MCF 10A (cell line): ENCODE results near the gene PPP1R12B. TPM values are rescaled to one million over a fixed set of nuclear protein-coding genes. Genes with fewer than 3 reads are reported as not detected.

Experiments
- BruUV-seq: library from RNA; stranded (reverse); fragments of 400-500 nt; replicated peaks from 2 replicates; lab custom pipeline; 2021; lab: Mats Ljungman, UMichigan
- CTCF ChIA-PET: fragments of 300-600 bp; sonication (Branson Sonifier 250); formaldehyde crosslinking; extraction: SDS; loops from one replicate; lab custom pipeline; 2021; ENCODE audit warnings: antibody characterized with exemption, inconsistent platforms; lab: Yijun Ruan, JAX
- POLR2A ChIA-PET: fragments of 300-600, 350-650 bp; sonication (Branson Sonifier 250); formaldehyde crosslinking; extraction: SDS; loops from one replicate; lab custom pipeline; 2020; ENCODE audit warnings: antibody characterized with exemption, inconsistent platforms; lab: Yijun Ruan, JAX
- DNase-seq: peaks from one replicate; pipeline ENCODE4 v3.0.0-alpha.2; 2018; ENCODE audit not compliant: unreplicated experiment
- H3K27ac Mint-ChIP-seq: one replicate; pipeline ENCODE4 v1.8.0; 2022; ENCODE audit warnings: mild to moderate bottlenecking, low read depth, mixed read lengths; ENCODE audit not compliant: unreplicated experiment
- H3K27me3 Mint-ChIP-seq: one replicate; pipeline ENCODE4 v1.8.0; 2022; ENCODE audit warnings: mixed read lengths; ENCODE audit not compliant: insufficient read depth, unreplicated experiment
- H3K36me3 Mint-ChIP-seq: one replicate; pipeline ENCODE4 v1.8.0; 2022; ENCODE audit warnings: mild to moderate bottlenecking, moderate library complexity, mixed read lengths; ENCODE audit not compliant: insufficient read depth, unreplicated experiment
- H3K4me1 Mint-ChIP-seq: one replicate; pipeline ENCODE4 v1.8.0; 2022; ENCODE audit warnings: mixed read lengths; ENCODE audit not compliant: insufficient read depth, unreplicated experiment
- H3K4me3 Mint-ChIP-seq: one replicate; pipeline ENCODE4 v1.8.0; 2022; ENCODE audit warnings: mild to moderate bottlenecking, moderate library complexity, mixed read lengths; ENCODE audit not compliant: unreplicated experiment
- H3K9me3 Mint-ChIP-seq: one replicate; pipeline ENCODE4 v1.8.0; 2022; ENCODE audit warnings: mixed read lengths; ENCODE audit not compliant: unreplicated experiment
- intact Hi-C: fragments of 100-400 bp; cut with micrococcal nuclease; formaldehyde crosslinking; loops from 2 replicates; pipeline ENCODE4 v1.14.1; 2022
- total RNA-seq: library from RNA; stranded (reverse); gene quantifications from 2 replicates; pipeline ENCODE4 v1.2.3, GENCODE V29; 2022
- TF ChIP-seq, protein P1 (sequence below): fragments of 200-600 bp; IDR thresholded peaks from one replicate; pipeline ENCODE4 v1.8.0; 2022; ENCODE audit warnings: antibody characterized with exemption, mild to moderate bottlenecking; ENCODE audit not compliant: unreplicated experiment

PPP1R12B gene
- total RNA-seq, 1 experiment from 2014 or later, result 33.8 TPM

DNA sequence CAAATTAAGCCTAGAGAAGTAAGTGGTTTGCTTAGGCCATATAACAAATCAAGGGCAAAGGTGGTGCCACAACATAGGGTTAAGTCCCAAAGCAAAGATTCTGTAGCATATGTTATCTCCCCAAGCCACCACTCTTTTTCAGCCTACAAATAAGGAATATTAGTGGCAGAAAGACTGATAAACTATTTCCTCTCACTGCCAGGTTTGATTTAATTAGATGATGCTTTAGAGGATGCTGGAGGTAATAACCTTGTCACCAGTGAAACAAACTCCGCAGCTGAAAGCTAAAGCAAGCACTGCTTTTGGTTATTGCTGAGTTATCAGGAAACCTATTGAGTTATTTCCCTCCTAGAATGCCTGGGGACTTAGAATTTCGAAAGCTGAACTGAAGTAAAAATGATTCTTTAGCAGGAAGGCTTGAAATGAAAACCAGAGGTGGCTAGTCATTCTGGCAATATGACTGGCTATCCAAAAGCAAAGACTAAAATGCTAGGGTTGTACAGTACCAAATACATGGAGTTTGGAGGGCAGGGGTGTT is 216.5 kb downstream of the PPP1R12B start:
- no TSS peak for BruUV-seq
- peaks cover 6% of the 10 kb centered on the region for H3K4me1 Mint-ChIP-seq
- no peaks in the 10 kb centered on the region for H3K9me3 Mint-ChIP-seq

DNA sequence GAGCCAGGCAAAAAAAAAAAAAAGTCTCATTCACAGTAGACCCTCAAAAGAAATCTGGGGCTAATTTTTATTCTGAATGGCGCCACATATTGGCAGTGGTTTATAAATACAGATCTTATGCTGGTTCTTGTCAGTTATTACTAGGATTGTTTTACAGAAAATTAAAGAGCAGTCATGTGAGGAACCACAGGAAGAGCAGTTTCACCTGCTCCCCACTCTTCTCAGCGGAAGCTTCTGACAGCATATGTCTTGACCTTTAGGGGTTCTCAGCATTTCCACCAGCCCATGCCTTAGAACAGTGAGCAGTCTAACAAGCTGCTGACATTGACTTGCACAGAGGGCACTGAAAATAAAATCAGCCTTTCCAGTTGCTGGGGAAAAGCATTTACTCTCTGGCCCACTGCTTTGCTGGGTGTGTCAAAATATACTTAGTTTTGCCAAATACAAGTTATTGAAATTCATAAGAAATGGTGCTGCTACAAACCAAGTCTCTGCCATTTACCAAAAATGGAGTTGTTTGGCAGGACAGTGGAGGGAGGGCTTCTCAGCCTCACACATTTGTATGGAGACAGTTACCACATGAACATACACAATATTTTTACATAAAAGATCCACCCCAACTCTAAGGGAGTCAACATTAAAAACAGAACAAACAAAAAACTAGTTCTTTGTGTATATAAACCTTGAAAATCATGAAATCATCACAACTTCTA is 217.5 kb downstream of the PPP1R12B start:
- TF ChIP-seq, protein P1, sequence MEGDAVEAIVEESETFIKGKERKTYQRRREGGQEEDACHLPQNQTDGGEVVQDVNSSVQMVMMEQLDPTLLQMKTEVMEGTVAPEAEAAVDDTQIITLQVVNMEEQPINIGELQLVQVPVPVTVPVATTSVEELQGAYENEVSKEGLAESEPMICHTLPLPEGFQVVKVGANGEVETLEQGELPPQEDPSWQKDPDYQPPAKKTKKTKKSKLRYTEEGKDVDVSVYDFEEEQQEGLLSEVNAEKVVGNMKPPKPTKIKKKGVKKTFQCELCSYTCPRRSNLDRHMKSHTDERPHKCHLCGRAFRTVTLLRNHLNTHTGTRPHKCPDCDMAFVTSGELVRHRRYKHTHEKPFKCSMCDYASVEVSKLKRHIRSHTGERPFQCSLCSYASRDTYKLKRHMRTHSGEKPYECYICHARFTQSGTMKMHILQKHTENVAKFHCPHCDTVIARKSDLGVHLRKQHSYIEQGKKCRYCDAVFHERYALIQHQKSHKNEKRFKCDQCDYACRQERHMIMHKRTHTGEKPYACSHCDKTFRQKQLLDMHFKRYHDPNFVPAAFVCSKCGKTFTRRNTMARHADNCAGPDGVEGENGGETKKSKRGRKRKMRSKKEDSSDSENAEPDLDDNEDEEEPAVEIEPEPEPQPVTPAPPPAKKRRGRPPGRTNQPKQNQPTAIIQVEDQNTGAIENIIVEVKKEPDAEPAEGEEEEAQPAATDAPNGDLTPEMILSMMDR, result no peak
- Mint-ChIP-seq H3K4me1 (peaks cover 6% of the 10 kb centered on the region), H3K27ac (no peak overlapping the region), H3K4me3 (no peak overlapping the region), H3K9me3 (no peaks in the 10 kb centered on the region), H3K36me3 (peaks cover 27% of the 10 kb centered on the region), H3K27me3 (no peaks in the 10 kb centered on the region)
- no TSS peak for BruUV-seq
- intact Hi-C loops, result no loop called here
- CTCF ChIA-PET, result interaction anchor here (1.0 to 1.4 kb wide), 3 partner anchors 34 to 154 kb away, joined by 3 to 4 read pairs (median 4); no protein-coding TSS in a partner anchor
- no peak for DNase-seq
- POLR2A ChIA-PET, result interaction anchor here (1.1 kb wide), 1 partner anchor 93 kb away, joined by 3 read pairs; no protein-coding TSS in a partner anchor

More for the DNA sequence above, 216.5 kb downstream of the PPP1R12B start:
- DNase-seq, result no peak
- ChIA-PET CTCF (interaction anchor here (0.6 to 4.0 kb wide), 6 partner anchors 9 to 221 kb away, joined by 3 to 11 read pairs (median 3); no protein-coding TSS in a partner anchor), POLR2A (interaction anchor here (1.3 kb wide), 1 partner anchor 11 kb away, joined by 3 read pairs; no protein-coding TSS in a partner anchor)
- Mint-ChIP-seq H3K27me3 (no peaks in the 10 kb centered on the region), H3K4me3 (no peak overlapping the region), H3K36me3 (peaks cover 27% of the 10 kb centered on the region), H3K27ac (no peak overlapping the region)
- intact Hi-C loops, result no loop called here
- TF ChIP-seq, protein P1, result no peak

DNA sequence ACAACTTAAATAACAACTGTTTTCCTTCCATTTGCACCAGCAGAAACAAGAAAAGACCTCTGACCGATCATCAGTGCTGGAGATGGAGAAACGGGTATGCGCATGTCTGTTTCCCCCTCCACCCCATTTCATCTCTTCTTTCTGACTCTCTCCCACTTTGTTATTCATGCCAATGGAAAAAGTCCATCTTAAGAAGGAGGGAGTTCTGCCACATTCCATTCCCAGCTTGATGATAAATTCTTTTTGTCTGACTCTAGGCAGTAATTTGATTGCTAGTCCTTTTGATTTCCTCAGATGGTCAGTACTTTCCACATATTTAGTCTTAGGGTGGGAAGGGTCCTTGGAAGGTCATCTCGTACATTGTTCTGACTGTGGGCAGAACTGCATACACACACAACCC is 219.2 kb downstream of the PPP1R12B start:
- TF ChIP-seq, protein P1, result no peak
- no peaks in the 10 kb centered on the region for H3K9me3 Mint-ChIP-seq
- H3K36me3 Mint-ChIP-seq, result peaks cover 27% of the 10 kb centered on the region
- intact Hi-C loops, result no loop called here
- no TSS peak for BruUV-seq
- ChIA-PET POLR2A (interaction anchor here (0.7 to 1.5 kb wide), 4 partner anchors 10 to 219 kb away, joined by 3 to 5 read pairs (median 4); partner anchors contain the start of gene PPP1R12B), CTCF (interaction anchor here (0.6 to 3.0 kb wide), 3 partner anchors 31 to 151 kb away, joined by 3 to 18 read pairs (median 3); no protein-coding TSS in a partner anchor)
- no peaks in the 10 kb centered on the region for H3K27me3 Mint-ChIP-seq
- no peak overlapping the region for H3K27ac Mint-ChIP-seq
- no peak for DNase-seq
- peaks cover 6% of the 10 kb centered on the region for H3K4me1 Mint-ChIP-seq
- H3K4me3 Mint-ChIP-seq, result no peak overlapping the region

DNA sequence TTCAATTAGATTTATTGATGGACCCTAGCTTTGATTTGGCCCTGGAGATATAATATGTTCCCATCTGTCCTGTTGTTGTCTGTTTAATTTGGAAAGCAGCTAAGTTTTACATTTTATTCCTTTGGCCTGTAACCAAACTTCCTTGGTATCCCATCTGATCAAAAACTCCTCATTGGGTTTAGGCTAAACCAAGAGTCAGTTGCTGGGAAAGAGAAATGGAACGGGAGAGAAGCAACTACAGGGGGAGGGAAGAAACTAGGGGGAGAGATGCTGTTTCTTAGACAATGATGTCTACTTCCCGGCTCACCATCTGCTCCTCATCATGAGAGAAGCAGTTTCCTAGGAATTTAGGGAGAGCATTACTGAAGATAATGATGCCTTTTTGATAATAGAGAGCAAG is 219.9 kb downstream of the PPP1R12B start:
- H3K27me3 Mint-ChIP-seq, result no peaks in the 10 kb centered on the region
- H3K36me3 Mint-ChIP-seq, result peaks cover 26% of the 10 kb centered on the region
- BruUV-seq, result no TSS peak
- TF ChIP-seq, protein P1, result no peak
- H3K27ac Mint-ChIP-seq, result no peak overlapping the region
- ChIA-PET CTCF (interaction anchor here (0.6 to 3.0 kb wide), 5 partner anchors 9 to 48 kb away, joined by 3 to 18 read pairs (median 3); no protein-coding TSS in a partner anchor), POLR2A (interaction anchor here (0.6 to 1.5 kb wide), 5 partner anchors 9 to 220 kb away, joined by 3 to 5 read pairs (median 4); partner anchors contain the start of gene PPP1R12B)
- peaks cover 6% of the 10 kb centered on the region for H3K4me1 Mint-ChIP-seq
- H3K4me3 Mint-ChIP-seq, result no peak overlapping the region
- intact Hi-C loops, result no loop called here
- H3K9me3 Mint-ChIP-seq, result no peaks in the 10 kb centered on the region
- DNase-seq, result no peak
